GM21390 (cell line): ENCODE measurements around the gene NUTM1.
"Not testable (repeated sequence)": the region's sequence is repeated elsewhere in the genome, so short reads cannot be mapped to it uniquely, and the experiment has no call there.

Experiments used
- ATAC-seq: cut with Tn5 transposase; IDR thresholded peaks from one replicate; pipeline ENCODE4 v1.9.1; 2021; ENCODE audit not compliant: unreplicated experiment

NUTM1 gene

DNA sequence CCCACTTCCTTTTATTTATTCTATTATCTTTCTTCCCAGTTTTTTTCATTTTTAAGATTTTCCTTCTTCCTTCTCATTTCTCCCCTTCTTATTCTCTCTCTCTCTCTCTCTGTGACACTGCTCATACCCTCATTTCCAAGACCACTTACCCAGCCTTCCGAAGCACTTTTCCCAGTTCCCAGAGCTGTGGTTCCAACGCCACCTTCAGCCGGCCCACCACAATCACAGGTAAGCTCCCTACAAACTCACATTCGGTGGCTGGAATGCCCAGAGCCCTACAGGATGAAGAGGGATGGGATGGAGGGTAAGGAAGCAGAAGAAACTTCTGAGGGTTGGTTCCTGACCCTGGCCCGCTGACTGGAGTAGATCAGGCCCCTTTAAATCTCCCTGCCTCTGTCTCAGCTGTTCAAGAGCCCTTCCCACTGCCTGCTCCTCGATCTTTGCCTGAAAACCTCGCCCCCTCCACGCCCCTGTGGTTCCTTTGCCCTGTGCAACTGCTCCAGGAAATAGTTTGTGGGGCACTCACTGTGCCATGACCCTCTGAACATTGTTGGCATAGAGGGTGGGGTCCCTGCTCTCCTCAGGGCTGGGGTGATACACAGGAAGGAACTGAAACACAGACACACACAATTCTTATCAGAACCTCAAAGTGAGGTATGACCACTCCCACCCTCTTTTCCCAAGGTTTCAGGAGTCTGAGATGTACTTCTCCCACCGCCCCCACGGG, 19.1 kb downstream of the NUTM1 start:
- ATAC-seq = no peak

DNA sequence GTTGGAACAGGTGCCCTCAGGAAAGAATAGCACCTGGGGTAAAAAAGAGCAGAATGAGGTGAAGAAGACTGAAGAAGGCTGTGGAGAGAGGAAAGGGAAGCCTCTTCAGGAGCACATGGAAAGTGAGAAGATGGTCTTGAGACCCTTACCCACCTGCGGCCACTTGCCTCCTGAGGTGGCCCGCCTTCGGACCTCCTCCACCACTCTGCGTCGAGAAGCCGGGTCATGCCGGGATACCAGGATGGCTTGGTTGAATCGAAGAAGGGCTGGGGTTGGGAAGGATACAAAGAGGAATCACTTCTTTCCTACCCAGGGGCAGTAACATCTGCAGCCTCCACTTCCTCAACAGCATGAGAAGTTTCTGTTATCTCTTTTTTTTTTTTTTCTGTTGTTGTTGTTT, 20.9 kb downstream of the NUTM1 start:
- no peak for ATAC-seq

DNA sequence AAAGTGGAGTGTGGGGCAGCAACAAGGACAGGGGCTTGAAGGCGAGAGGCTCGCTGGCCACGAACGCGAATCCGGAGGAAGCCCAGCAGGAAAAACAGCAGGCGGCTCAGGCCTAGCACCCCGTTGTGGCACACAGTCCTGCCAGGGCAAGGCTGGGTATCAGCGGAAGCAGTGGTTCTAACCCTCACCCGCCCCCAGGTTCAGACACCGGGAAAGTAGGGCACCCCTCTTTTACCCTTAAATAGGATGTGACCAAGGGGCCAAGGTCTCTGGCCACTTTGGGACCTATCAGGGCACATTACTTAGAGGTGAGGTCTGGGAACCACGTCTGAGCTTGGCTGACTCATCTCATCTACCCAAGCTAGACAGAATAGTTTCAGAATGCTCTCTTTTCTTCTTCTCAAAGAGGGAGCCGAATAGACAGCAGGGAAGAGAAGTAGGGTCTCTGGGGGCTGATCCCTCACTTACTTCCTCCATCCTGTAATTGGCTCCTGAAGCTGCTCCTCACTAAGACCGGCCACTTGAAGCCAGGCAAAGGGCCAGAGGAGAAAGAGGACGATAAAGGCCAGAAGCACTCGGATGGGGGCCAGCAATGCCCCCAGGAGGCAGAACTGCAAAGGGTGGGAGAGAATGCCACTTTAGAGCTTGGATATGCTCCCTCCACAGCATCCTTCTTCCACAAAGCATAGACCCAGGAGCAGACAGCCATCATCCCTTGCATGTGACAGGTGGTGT, 22.1 kb downstream of the NUTM1 start:
- ATAC-seq = no peak

DNA sequence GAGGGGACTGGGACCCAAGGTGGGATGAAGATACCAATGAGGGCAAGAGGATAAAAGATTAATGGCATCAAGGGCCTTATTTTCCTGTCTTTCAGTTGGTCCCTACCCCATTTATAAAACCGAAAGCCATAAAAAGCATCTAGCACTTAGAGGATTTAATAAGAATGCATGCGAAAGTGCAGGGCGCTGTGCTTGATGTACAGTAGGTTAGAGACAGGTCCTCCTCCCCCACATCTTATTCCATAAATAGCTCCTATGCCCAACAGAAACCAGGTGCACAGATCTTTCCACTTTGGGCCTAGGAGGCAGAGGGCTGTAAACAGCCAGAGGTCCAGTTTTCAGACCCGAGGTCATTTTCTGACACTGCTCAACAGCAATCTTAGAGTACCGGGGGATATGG, 22.7 kb downstream of the NUTM1 start:
- ATAC-seq = no peak

DNA sequence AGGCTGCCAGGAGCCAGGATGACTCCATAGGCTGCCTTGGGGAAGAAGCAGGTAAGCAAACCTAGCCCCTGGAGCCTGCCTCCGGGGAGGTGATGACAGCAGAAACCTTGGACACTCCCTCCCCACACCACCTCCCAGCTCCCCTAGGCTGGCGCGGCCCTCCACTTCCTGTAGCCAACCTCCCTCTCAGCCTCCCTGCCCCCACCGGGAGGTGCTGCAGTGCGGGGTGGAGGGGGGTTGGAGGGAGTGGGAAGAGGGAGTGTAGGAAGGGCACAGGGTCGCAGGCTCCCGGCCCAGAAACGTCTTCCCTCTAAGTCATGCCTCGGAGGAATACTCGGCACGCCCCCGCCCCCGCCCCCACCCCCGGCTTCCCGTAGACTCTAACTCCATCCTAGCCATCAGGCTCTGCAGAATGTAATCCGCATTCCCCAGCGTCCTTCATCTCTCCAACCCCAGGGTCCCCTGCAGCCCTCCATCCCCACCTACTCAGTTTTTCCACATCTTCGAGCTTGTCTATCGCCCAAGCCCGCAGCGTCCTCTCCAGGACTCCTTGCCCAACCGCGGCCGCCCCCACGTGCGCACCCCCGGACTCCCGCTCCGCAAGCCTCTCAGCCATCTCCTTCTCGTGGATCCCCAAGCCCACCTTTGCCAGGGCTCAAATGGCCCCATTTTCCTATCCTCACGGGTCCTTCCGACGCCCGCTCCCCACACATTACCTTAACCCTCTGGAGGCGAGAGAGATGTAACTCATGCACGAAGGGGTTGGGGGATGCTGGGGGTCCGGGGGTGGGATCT, 23.4 kb downstream of the NUTM1 start:
- no peak for ATAC-seq

DNA sequence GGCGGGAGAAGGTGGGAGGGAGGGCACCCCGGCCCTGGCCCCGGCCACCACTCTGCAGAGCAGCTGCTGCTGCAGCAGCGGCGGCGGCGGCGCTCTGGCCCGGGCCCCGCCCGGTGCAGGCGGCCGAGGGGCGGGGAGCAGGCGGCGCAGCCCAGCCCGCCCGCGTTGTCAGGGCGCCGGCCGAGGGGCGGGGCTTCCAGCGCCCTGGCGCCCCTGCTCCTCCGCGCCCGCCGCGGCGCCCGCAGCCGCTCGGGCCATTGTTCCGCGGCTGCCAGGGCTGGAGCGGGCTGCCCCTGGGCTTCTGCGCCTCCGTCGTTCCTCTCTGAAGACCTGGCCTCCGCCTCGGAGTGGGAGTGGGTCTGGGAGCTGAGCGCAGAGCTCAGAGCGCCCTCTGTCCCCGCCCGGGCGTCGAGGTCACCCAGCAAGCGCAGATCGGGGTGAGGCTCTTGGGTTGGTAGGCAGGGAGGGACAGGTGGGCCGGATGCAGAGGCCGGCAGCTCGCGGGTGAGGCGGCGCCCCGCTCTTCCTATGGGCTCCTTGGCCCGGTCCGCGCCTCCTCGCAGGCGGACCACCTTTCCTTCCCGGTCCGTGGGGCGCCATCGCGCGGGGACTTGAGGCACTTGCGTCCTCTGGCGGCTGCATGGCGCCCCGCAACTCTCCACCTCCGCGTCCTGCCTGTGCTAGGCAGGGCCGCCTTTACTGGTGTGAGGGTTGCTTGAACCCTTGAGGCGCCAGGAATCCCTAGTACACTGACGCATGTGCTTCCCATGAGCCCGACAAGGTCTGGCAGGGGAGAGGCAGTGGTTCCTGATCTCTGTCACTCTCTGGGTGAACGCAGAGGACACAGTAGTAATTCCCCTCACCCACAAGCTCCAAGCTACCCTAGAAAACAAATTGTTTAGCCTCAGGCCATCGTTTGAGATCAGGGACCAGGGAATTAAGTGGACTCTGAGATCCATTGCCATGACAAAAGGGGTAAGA, 24.3 kb downstream of the NUTM1 start, which contains the start of gene LPCAT4:
TSS of gene LPCAT4 (minus strand) at position 96 of the 981 bp plus-strand sequence. CDS start 96 bp downstream, outside the sequence.
- peak; percentile 71 for ATAC-seq

DNA sequence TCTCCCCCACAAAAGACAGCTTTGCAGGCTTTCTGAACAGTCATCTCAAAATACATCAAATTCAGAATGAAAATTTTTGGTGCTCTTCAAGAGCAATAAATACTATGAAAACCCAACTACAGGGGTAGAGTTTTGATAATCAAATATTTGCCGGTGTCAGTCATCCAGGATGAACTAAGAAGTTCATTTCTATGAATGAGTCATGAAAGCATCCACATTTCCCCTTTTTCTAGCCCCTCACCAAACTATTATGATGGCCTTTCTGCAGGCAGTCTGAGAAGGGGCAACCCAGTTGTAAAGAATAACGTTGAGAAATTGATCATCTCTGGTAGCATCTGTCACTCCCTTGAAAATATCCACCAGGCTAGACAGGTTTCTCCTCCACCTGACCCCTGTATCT, 27.0 kb downstream of the NUTM1 start:
- ATAC-seq = no peak

DNA sequence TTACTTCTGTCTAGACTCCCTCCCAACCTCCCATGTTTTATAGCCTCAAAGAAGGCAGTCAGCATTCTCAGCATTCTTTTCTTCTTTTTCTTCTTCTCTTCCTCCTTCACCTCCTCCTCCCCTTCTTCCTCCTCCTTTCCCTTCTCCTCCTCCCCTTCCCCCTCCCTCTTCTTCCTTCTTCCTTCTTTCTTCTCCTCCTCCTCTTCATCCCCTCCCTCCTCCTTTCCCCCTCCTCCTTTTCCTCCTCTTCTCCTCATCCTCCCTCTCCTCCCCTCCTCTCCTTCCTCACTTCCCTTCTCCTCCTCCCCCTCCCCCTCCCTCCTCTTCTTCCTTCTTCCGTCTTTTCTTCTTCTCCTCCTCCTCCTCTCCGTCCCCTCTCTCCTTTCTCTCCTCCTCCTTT, 27.5 kb downstream of the NUTM1 start:
- ATAC-seq = no peak

DNA sequence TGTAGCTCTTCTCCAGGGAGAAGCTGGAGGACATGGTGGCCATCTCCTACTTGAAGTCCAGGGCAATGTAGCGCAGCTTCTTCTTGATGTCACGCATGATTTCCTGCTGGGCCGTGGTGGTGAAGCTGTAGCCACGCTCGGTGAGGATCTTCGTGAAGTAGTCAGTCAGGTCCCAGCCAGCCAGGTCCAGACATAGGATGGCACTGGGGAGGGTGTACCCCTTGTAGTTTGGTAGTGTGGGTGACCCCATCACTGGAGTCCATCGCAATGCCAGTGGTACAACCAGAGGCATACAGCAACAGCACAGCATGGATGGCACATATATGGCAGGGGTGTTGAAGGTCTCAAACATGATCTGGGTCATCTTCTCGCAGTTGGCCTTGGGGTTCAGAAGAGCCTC, 30.8 kb downstream of the NUTM1 start:
- ATAC-seq = no peak

DNA sequence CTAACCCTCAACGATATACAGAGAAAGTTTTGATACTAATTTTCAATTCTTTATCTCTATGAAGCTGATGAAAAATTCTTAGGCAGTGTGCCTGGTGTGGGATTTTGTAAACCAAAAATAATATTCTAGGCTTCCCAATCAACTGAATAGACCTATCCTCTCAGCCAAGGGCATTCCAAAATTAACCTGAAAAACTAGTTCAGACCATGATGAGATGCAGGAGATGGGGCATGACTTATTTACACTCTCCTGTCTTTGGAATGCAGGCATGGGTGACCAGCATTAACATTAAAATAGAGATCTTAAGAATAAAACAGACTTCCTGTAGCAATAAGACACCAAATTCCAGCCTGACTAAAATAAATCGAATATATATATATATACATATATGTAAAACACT, 31.7 kb downstream of the NUTM1 start:
- no peak for ATAC-seq

DNA sequence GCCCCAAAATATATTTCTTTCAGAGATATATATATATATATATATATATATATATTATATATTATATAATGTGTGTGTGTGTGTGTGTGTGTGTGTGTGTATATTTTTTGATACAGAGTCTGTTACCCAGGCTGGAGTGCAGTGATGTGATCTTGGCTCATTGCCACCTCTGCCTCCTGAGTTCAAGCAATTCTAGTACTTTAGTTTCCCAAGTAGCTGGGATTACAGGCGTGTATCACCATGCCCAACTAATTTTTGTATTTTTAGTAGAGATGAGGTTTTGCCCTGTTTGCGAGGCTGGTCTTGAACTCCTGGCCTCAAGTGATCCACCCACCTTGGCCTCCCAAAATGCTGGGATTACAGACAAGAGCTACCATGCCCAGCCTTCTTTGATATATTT, 32.4 kb downstream of the NUTM1 start:
- ATAC-seq = not testable (repeated sequence)

DNA sequence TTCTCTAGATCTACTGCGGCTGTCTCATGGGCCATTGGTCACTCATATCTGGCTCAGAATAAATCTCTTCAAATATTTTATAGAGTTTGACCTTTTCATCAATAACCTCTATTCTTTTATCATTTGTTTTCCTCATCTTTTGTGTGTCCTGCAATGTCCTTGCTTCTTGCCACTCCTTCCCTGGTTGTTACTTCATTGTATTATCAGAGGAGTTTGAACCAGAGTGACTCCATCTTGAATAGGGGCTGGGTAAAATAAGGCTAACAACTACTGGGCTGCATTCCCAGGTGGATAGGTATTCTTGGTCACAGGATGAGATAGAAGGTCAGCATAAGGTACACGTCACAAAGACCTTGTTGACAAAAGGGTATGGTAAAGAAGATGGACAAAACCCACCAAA, 33.7 kb downstream of the NUTM1 start:
- ATAC-seq = no peak

DNA sequence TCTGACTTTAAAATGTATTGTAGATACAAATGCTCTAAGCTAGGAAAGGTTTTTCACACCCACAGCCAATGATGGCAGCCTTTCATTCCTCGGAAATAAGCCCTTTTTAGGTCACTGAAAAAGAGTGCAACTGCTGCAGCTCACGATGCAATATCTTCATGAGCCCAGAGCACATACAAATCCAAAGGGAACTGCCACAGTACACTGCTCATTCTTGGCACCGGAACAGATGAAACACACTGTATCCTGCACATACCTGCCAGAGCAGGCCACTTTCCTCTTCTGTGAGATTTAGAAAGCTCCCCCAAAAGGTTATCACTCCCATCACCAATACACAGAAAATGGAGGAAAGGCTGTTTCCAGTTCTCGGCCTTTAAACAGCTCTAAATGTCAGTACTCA, 37.4 kb downstream of the NUTM1 start:
- not testable (repeated sequence) for ATAC-seq

DNA sequence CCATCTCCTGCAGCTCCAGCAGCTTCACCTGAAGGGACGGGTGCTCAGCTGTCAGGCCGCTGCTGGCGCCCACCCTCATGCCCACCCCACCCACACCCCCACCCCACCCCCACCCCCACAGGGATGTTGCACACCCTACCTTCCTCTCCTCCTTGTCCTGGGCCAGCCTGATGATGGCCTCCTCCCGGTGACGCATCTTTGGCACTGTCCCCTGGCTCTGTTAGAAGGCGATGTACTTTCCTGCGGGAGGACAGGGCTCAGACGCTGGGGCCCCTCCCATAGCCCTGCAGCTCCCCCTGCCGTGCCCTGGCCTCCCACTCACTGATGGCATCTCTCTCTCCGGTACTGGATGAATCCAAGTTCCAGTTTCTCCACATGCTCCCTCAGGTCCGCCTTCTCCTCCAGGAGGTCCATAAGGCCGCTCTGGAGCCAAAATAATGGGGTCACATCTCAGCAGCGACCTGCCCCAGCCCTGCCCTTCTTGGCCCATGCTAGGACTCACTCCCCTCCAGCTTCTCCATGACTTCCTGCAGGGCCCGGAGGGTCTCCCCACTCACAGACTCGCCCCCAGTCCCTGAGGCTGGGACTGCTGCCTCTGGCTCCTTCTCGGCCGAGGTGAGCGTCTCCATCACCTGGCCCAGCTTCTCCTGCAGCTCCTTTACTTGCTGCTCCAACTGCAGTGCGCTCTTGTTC, 38.9 kb downstream of the NUTM1 start:
- not testable (repeated sequence) for ATAC-seq

DNA sequence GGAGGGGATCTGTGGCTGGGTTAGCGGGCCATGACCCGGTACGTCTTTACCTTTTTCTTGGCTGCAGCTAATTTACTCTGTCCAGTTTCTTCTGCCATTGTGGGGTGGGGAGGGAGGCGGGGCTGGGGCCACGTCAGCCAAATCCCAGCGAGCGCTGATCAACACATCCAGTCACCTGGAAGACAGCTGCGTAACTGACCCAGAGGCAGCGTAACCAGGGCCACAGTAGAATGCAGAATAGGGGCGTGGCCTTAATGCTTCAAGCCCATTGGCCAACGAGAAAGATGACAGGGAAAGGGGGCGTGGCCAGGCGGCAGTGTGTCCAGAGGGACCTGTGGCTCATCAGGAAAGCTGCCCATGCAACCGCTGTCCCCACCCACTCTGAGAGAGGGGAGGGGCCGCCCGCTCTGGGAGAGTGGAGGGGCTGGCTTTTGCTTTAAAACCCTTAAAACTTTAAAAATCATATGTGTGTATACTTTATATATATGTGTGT, 46.5 kb downstream of the NUTM1 start:
- ATAC-seq = not testable (repeated sequence)

DNA sequence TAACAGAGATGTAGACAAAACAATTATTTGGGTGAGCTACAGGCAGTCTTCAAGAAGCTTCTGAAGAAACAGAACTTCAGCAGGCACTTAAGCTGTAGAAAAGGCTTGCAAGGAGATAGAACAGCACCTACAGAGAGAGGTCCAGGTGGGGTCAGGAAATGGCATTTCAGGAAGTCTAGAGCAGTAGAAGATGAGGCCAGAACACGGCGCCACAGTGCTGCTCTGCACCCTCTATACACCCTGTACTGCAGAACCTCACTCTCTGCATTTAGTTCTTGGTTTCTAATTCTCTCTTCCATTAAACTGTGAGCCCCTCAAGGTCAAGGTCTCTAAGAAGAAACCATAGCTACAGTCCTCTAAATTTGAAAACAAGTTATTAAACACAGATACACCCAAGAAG, 49.9 kb downstream of the NUTM1 start:
- not testable (repeated sequence) for ATAC-seq

DNA sequence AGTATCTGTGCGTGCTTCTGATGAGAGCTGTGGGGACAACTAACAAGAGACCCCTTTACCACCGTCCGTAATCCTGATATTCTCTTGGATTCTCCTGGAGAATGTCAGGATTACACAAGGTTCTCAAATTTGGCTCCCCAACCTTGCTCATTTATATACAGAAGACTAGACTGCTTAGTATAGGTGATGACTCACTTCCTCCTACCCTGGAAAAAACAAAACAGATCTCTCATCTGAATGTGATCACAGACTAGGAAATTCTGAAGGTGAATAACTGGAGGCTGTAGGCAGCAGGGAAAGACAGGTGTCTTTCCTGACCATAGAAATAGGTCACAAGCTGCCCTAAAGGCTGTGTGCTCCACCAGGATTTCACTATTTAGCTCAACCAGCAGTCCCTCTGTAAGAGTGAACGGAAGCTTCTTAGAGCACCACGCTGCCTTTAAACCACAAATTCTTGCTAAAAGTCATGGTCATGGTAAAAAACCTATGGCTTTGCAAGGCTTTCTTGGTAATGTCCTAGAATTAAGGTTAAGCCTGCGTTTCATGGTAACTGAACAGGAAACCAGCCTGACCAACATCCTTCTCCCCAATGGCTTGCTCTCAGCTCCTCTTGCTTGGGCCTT, 54.6 kb downstream of the NUTM1 start:
- ATAC-seq = not testable (repeated sequence)

DNA sequence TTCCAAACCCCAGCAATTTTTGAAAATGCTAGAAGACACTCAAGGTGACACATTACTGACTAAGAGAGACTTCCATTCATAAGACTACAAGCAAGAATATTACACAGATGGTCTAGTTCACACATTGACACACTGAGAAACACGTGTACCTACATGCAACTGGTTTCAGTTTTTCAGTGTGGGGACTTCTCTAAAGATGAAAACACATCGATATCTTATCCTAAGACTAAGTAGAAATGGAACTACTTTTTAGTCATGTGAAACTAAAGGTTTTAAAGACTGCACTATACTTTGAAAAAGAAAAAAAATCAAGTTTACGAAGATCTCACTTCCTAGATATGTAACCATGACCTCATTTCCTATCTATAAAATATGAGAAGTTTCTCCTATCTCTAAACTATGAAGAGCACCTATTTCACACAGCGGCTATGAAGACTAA, 60.1 kb downstream of the NUTM1 start:
- ATAC-seq = peak; percentile 59

DNA sequence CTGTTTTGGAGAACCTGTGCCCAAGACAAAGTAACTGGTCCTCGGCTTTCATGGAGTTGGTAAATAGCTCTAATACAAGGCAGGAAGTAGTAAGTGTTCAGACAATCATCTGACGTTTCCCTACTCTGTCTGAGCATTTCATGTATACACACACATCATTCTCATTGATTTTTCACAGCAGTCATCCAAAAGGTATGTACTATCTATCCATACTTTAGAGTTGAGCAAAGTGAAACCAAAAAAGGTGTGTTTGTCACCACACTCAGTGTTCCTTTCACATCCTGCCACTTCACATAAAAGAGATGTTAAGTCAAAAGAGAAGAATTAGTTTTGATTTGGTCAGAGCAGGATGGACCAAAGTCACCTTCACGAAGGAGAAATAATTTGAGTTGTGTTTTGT, 60.8 kb downstream of the NUTM1 start:
- ATAC-seq = peak; percentile 43
